GM12865 (cell line): Measurements from ENCODE around the gene HP1BP3.
A peak's percentile ranks its signal among the peaks of the same experiment; 100 is the strongest.

Experiments used
- DNase-seq: peaks from one replicate; pipeline ENCODE4 v3.0.0; 2010; ENCODE audit warnings: low read depth
- H3K4me3 ChIP-seq: 2 replicates; pipeline ENCODE4 v1.5.1; 2011; ENCODE audit warnings: mild to moderate bottlenecking, low read depth, low read length, control low read depth
- CTCF ChIP-seq: IDR thresholded peaks from 2 replicates; pipeline ENCODE4 v1.5.1; 2011; ENCODE audit warnings: low read length, control low read depth, low read depth, inconsistent platforms; ENCODE audit not compliant: insufficient read depth; ENCODE audit errors: missing control alignments

The HP1BP3 gene

GRCh38 chr1:20705203-20705755 is 81.8 kb downstream of the HP1BP3 start:
- DNase-seq: no peak
- H3K4me3 ChIP-seq: no peak overlapping the region
- TF ChIP-seq CTCF: no peak

- DNase-seq: no peak
- no peak overlapping the region for H3K4me3 ChIP-seq
- TF ChIP-seq CTCF: no peak
Measured at GRCh38 chr1:20704390-20705202, 82.5 kb downstream of the HP1BP3 start.

GRCh38 chr1:20703124-20703756 is 83.9 kb downstream of the HP1BP3 start:
- no peak overlapping the region for H3K4me3 ChIP-seq
- DNase-seq: no peak
- no peak for TF ChIP-seq CTCF

GRCh38 chr1:20702416-20702815 is 84.7 kb downstream of the HP1BP3 start:
- no peak for DNase-seq
- no peak overlapping the region for H3K4me3 ChIP-seq
- peak; percentile 31 for TF ChIP-seq CTCF

- no peak overlapping the region for H3K4me3 ChIP-seq
- TF ChIP-seq CTCF: no peak
- no peak for DNase-seq
Measured at GRCh38 chr1:20701847-20702246, 85.3 kb downstream of the HP1BP3 start.

GRCh38 chr1:20701446-20701845 is 85.7 kb downstream of the HP1BP3 start:
- DNase-seq: no peak
- H3K4me3 ChIP-seq: no peak overlapping the region
- no peak for TF ChIP-seq CTCF
